Skeletal muscle cell (primary cell): ENCODE data around the gene HOXA11.

Experiments
- DNase-seq: peaks from one replicate; pipeline ENCODE4 v3.0.0-alpha.2; 2010; ENCODE audit warnings: low read depth
- H3K4me3 ChIP-seq: 2 replicates; pipeline ENCODE4 v1.5.1; 2011; ENCODE audit warnings: low read depth, mild to moderate bottlenecking, control low read depth, low read length, moderate library complexity

Gene HOXA11

GRCh38 chr7:27185013-27185853 lies at the start of gene HOXA11:
HOXA11 (minus strand) TSS chr7:27185232; CDS start chr7:27185144, 88 bp downstream.
- peak; percentile 89 for DNase-seq
- H3K4me3 ChIP-seq: peak within 1 kb of the TSS; percentile 81

GRCh38 chr7:27229448-27229847 lies 44.4 kb upstream of the HOXA11 start:
- DNase-seq: no peak
- H3K4me3 ChIP-seq: no peak overlapping the region

GRCh38 chr7:27224983-27225934 lies 40.2 kb upstream of the HOXA11 start:
- no peak overlapping the region for H3K4me3 ChIP-seq
- DNase-seq: no peak

GRCh38 chr7:27223941-27224575 lies 39.0 kb upstream of the HOXA11 start:
- DNase-seq: no peak
- no peak overlapping the region for H3K4me3 ChIP-seq

- no peak for DNase-seq
- no peak overlapping the region for H3K4me3 ChIP-seq
These were observed 36.3 kb upstream of the HOXA11 start for GRCh38 chr7:27221201-27221797.

- no peak overlapping the region for H3K4me3 ChIP-seq
- no peak for DNase-seq
These were observed 35.5 kb upstream of the HOXA11 start for GRCh38 chr7:27220440-27220955.

- no peak for DNase-seq
- no peak overlapping the region for H3K4me3 ChIP-seq
These were observed 34.8 kb upstream of the HOXA11 start for GRCh38 chr7:27219821-27220220.

GRCh38 chr7:27217951-27218350 lies 32.9 kb upstream of the HOXA11 start:
- no peak for DNase-seq
- H3K4me3 ChIP-seq: no peak overlapping the region

- no peak overlapping the region for H3K4me3 ChIP-seq
- DNase-seq: no peak
These were observed 30.3 kb upstream of the HOXA11 start for GRCh38 chr7:27215356-27215755.

GRCh38 chr7:27214239-27214950 lies 29.4 kb upstream of the HOXA11 start:
- no peak for DNase-seq
- no peak overlapping the region for H3K4me3 ChIP-seq

- no peak overlapping the region for H3K4me3 ChIP-seq
- DNase-seq: no peak
These were observed 28.6 kb upstream of the HOXA11 start for GRCh38 chr7:27213433-27214238.

- H3K4me3 ChIP-seq: no peak overlapping the region
- DNase-seq: no peak
These were observed 27.7 kb upstream of the HOXA11 start for GRCh38 chr7:27212497-27213432.

- H3K4me3 ChIP-seq: no peak overlapping the region
- no peak for DNase-seq
These were observed 26.8 kb upstream of the HOXA11 start for GRCh38 chr7:27211764-27212204.

- no peak overlapping the region for H3K4me3 ChIP-seq
- DNase-seq: no peak
These were observed 26.0 kb upstream of the HOXA11 start for GRCh38 chr7:27211084-27211446.

GRCh38 chr7:27210441-27211083 lies 25.5 kb upstream of the HOXA11 start:
- H3K4me3 ChIP-seq: peak overlapping the region; percentile 35
- DNase-seq: no peak

- H3K4me3 ChIP-seq: no peak overlapping the region
- no peak for DNase-seq
These were observed 25.0 kb upstream of the HOXA11 start for GRCh38 chr7:27209933-27210440.
